ENCODE results near the gene ABLIM2.

DNA sequence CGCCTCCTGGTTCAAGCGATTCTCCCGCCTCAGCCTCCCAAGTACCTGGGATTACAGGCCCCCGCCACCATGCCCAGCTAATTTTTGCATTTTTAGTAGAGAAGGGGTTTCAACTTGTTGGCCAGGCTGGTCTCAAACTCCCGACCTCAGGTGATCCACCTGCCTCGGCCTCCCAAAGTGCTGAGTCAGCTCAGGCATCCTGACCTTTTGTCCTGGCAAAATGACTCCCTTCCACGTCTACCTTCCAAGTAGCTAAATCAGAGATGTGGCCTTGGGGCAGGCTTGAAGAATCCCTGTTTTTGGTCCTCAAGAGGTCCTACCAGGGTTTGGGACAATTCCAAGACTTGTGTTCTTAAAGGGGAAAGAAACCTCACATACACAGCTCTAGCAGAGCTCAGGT, 231.8 kb downstream of the ABLIM2 start:
- TF ChIP-seq, protein P1, sequence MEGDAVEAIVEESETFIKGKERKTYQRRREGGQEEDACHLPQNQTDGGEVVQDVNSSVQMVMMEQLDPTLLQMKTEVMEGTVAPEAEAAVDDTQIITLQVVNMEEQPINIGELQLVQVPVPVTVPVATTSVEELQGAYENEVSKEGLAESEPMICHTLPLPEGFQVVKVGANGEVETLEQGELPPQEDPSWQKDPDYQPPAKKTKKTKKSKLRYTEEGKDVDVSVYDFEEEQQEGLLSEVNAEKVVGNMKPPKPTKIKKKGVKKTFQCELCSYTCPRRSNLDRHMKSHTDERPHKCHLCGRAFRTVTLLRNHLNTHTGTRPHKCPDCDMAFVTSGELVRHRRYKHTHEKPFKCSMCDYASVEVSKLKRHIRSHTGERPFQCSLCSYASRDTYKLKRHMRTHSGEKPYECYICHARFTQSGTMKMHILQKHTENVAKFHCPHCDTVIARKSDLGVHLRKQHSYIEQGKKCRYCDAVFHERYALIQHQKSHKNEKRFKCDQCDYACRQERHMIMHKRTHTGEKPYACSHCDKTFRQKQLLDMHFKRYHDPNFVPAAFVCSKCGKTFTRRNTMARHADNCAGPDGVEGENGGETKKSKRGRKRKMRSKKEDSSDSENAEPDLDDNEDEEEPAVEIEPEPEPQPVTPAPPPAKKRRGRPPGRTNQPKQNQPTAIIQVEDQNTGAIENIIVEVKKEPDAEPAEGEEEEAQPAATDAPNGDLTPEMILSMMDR (IDR thresholded peaks at IDR 0.05), result no peak
- no peak for TF ChIP-seq POLR2A (IDR thresholded peaks at IDR 0.05)
